Measurements from ENCODE around the gene PRAMEF6.
"Not testable (repeated sequence)": the region's sequence is repeated elsewhere in the genome, so short reads cannot be mapped to it uniquely, and the experiment has no call there.

DNA sequence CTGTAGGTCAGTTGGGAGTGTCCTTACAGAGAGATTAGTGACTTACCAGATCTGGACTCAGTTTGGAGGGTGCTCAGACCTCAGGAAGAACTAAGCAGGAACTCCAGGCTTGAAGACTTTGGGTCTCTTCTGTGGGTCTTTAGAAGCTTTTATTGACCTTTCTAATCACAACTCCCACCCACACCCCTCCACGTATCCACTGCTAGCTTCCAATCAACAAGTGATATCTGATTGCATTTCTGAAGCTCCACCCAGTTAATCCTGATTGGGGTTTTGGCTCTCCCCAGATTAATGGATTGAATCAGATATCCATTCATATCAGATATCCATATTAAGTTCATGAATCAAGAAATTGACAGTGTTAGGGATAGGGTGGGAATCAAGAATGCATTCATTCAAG is 49.2 kb downstream of the PRAMEF6 start, which contains the start of gene PRAMEF10:
- not testable (repeated sequence) for TF ChIP-seq POLR2A (IDR thresholded peaks at IDR 0.05; ENCODE audit: low read depth, low read length); TAF1 (IDR thresholded peaks at IDR 0.05; ENCODE audit: low read depth, low read length); POLR2AphosphoS5 (IDR thresholded peaks at IDR 0.05; ENCODE audit: low read depth, low read length); SPI1 (IDR thresholded peaks at IDR 0.05; ENCODE audit: low read depth, low read length); PAX5 (IDR thresholded peaks at IDR 0.05; ENCODE audit: insufficient read depth, low read length, severe bottlenecking)

Measured in GM12891 (cell line).